GM19463 (cell line): ENCODE results near the gene SLC12A8.

ENCODE experiments used
- ATAC-seq: cut with Tn5 transposase; IDR thresholded peaks from one replicate; pipeline ENCODE4 v1.9.1; 2021; ENCODE audit warnings: mild to moderate bottlenecking, moderate library complexity; ENCODE audit not compliant: unreplicated experiment

Gene SLC12A8

GRCh38 chr3:125141596-125142419 lies 70.7 kb downstream of the SLC12A8 start:
- ATAC-seq = peak; percentile 70

- ATAC-seq = peak; percentile 8
Observed at GRCh38 chr3:125140818-125141595, 71.5 kb downstream of the SLC12A8 start.

- no peak for ATAC-seq
Observed at GRCh38 chr3:125140011-125140817, 72.3 kb downstream of the SLC12A8 start.

GRCh38 chr3:125139386-125139785 lies 73.2 kb downstream of the SLC12A8 start:
- no peak for ATAC-seq

- no peak for ATAC-seq
Observed at GRCh38 chr3:125137358-125138033, 75.1 kb downstream of the SLC12A8 start.

- ATAC-seq = no peak
Observed at GRCh38 chr3:125136966-125137357, 75.6 kb downstream of the SLC12A8 start.

- no peak for ATAC-seq
Observed at GRCh38 chr3:125136515-125136914, 76.0 kb downstream of the SLC12A8 start.

GRCh38 chr3:125134952-125135351 lies 77.6 kb downstream of the SLC12A8 start:
- no peak for ATAC-seq

GRCh38 chr3:125132815-125133214 lies 79.7 kb downstream of the SLC12A8 start:
- ATAC-seq = no peak

- no peak for ATAC-seq
Observed at GRCh38 chr3:125129512-125129997, 83.0 kb downstream of the SLC12A8 start.

GRCh38 chr3:125128861-125129501 lies 83.6 kb downstream of the SLC12A8 start:
- ATAC-seq = no peak

- ATAC-seq = no peak
Observed at GRCh38 chr3:125126323-125126722, 86.2 kb downstream of the SLC12A8 start.

- no peak for ATAC-seq
Observed at GRCh38 chr3:125125821-125126245, 86.7 kb downstream of the SLC12A8 start.

GRCh38 chr3:125123451-125124305 lies 88.9 kb downstream of the SLC12A8 start:
- ATAC-seq = no peak

GRCh38 chr3:125121246-125122010 lies 91.1 kb downstream of the SLC12A8 start:
- ATAC-seq = no peak

GRCh38 chr3:125120379-125121122 lies 92.0 kb downstream of the SLC12A8 start:
- peak; percentile 33 for ATAC-seq

GRCh38 chr3:125119752-125120378 lies 92.7 kb downstream of the SLC12A8 start:
- ATAC-seq = peak; percentile 79
